Panc1 (cell line): ENCODE data around the gene SMCO1. TPM values are rescaled to one million over a fixed set of nuclear protein-coding genes. Genes with fewer than 3 reads are reported as not detected.
"Not testable (repeated sequence)": the region's sequence is repeated elsewhere in the genome, so short reads cannot be mapped to it uniquely, and the experiment has no call there.

ENCODE experiments used
- ATAC-seq: fragments of 200-7000 bp; cut with Tn5 transposase; 2 replicates; pipeline ENCODE4 v1.9.1; 2020; ENCODE audit warnings: mild to moderate bottlenecking, moderate library complexity
- BruUV-seq: library from RNA; stranded (reverse); fragments of 400-500 nt; replicated peaks from 2 replicates; lab custom pipeline; 2021; lab: Mats Ljungman, UMichigan
- CTCF ChIA-PET: fragments of 300-600 bp; sonication (Branson Sonifier 250); formaldehyde crosslinking; loops from one replicate; lab custom pipeline; 2022; ENCODE audit warnings: antibody characterized with exemption; lab: Charles Lee
- POLR2A ChIA-PET: fragments of 300-600 bp; sonication (Branson Sonifier 250); formaldehyde crosslinking; loops from one replicate; lab custom pipeline; 2022; ENCODE audit warnings: antibody characterized with exemption; lab: Charles Lee
- DNase-seq: peaks from one replicate; pipeline ENCODE4 v3.0.0-alpha.2; 2010; ENCODE audit warnings: low read depth, low spot score
- H3K27ac ChIP-seq: 2 replicates; pipeline ENCODE4 v1.5.1; 2011; ENCODE audit warnings: mild to moderate bottlenecking, low read length, inconsistent platforms
- H3K27me3 ChIP-seq: fragments of 200-500 bp; sonication (Bioruptor generic); 2 replicates; pipeline ENCODE4 v1.6.0; 2014; ENCODE audit warnings: low read length, inconsistent platforms; ENCODE audit not compliant: control insufficient read depth, insufficient read depth
- H3K36me3 ChIP-seq: fragments of 200-500 bp; sonication (Bioruptor generic); 2 replicates; pipeline ENCODE4 v1.5.1; 2014; ENCODE audit warnings: inconsistent platforms, mild to moderate bottlenecking, low read length, moderate library complexity; ENCODE audit not compliant: control insufficient read depth, insufficient read depth
- H3K4me1 ChIP-seq: 2 replicates; pipeline ENCODE4 v1.5.1; 2011; ENCODE audit warnings: inconsistent platforms, mild to moderate bottlenecking, low read length, moderate library complexity; ENCODE audit not compliant: control insufficient read depth, insufficient read depth
- H3K4me3 ChIP-seq, 2 experiments: 2 replicates each; pipeline ENCODE4 v1.5.1; 2011 to 2012; ENCODE audit warnings: low read depth in 2 of 2, low read length in 2 of 2, mild to moderate bottlenecking in 2 of 2, inconsistent platforms in 1 of 2, moderate library complexity in 1 of 2
- H3K9me3 ChIP-seq: fragments of 200-500 bp; sonication (Bioruptor generic); 2 replicates; pipeline ENCODE4 v1.5.1; 2014; ENCODE audit warnings: low read depth, mild to moderate bottlenecking, inconsistent platforms, low read length, moderate library complexity; ENCODE audit not compliant: control insufficient read depth, insufficient read depth
- CTCF ChIP-seq: fragments of 450-650 bp; IDR thresholded peaks from 2 replicates; pipeline ENCODE4 v1.5.1; 2017; ENCODE audit warnings: mild to moderate bottlenecking
- POLR2AphosphoS5 ChIP-seq: IDR thresholded peaks from 2 replicates; pipeline ENCODE4 v1.6.1; 2012; ENCODE audit warnings: mild to moderate bottlenecking, low read depth, low read length, moderate library complexity
- REST ChIP-seq, 2 experiments: IDR thresholded peaks; 2 replicates each; pipeline ENCODE4 v1.6.1; 2011 to 2012; ENCODE audit warnings: low read depth in 2 of 2, control low read depth in 1 of 2, low read length in 1 of 2, mild to moderate bottlenecking in 1 of 2, moderate library complexity in 1 of 2; ENCODE audit not compliant: insufficient read depth in 1 of 2
- SIN3A ChIP-seq: IDR thresholded peaks from 2 replicates; pipeline ENCODE4 v1.6.1; 2012; ENCODE audit warnings: low read depth, mild to moderate bottlenecking, low read length, moderate library complexity, borderline replicate concordance; ENCODE audit not compliant: insufficient read depth
- TCF7L2 ChIP-seq: IDR thresholded peaks from 2 replicates; pipeline ENCODE4 v1.6.1; 2011; ENCODE audit warnings: mild to moderate bottlenecking, low read depth, low read length, inconsistent platforms
- in situ Hi-C: cut with HindIII; loops from 2 replicates; pipeline ENCODE4 v1.10.0; 2016; ENCODE audit warnings: low sequenced_read_pairs, low pct_unique_long_range_greater_than_20kb
- intact Hi-C: fragments of 100-400 bp; cut with micrococcal nuclease; formaldehyde crosslinking; loops from one replicate; pipeline ENCODE4 v1.10.0; 2022; ENCODE audit not compliant: unreplicated experiment
- total RNA-seq: library from RNA; stranded (reverse); gene quantifications from one replicate; pipeline ENCODE4 v1.2.1, GENCODE V29; 2021; ENCODE audit not compliant: unreplicated experiment

Gene SMCO1
- total RNA-seq, 1 experiment from 2014 or later = not detected

GRCh38 chr3:196458063-196458462, 57.1 kb downstream of the SMCO1 start:
- ATAC-seq (no peak), DNase-seq (no peak)
- BruUV-seq = no TSS peak
- TF ChIP-seq SIN3A = no peak
- TF ChIP-seq CTCF = no peak
- no peak for TF ChIP-seq POLR2AphosphoS5
- no peak for TF ChIP-seq TCF7L2
- TF ChIP-seq REST (IDR thresholded peaks at IDR 0.05; ENCODE audit: insufficient read depth in 1 of 2, low read depth in 2 of 2, low read length in 1 of 2) = no peak
- Histone ChIP-seq H3K9me3 (no peaks in the 10 kb centered on the region), H3K27ac (no peak overlapping the region), H3K36me3 (no peaks in the 10 kb centered on the region), H3K4me1 (no peaks in the 10 kb centered on the region), H3K27me3 (no peaks in the 10 kb centered on the region), H3K4me3 (no peak overlapping the region)
- POLR2A ChIA-PET = interaction anchor here (0.7 kb wide), 1 partner anchor 250 kb away, joined by 12 read pairs; no protein-coding TSS in a partner anchor
- in situ Hi-C loops (no loop called here), intact Hi-C loops (no loop called here)
- CTCF ChIA-PET = interaction anchor here (0.7 kb wide), 1 partner anchor 60 kb away, joined by 3 read pairs; no protein-coding TSS in a partner anchor

GRCh38 chr3:196457470-196457869, 57.7 kb downstream of the SMCO1 start:
- H3K9me3 ChIP-seq, intact Hi-C loops, in situ Hi-C loops, DNase-seq, H3K36me3 ChIP-seq, H3K27ac ChIP-seq, H3K27me3 ChIP-seq, ATAC-seq, H3K4me1 ChIP-seq, BruUV-seq, H3K4me3 ChIP-seq: not testable (repeated sequence)
- ChIA-PET POLR2A (interaction anchor here (0.7 kb wide), 1 partner anchor 251 kb away, joined by 12 read pairs; no protein-coding TSS in a partner anchor), CTCF (interaction anchor here (0.7 kb wide), 1 partner anchor 59 kb away, joined by 3 read pairs; no protein-coding TSS in a partner anchor)

Other genes starting within 250 kb of the SMCO1 start
- gene PCYT1A, start 227.6 kb downstream of the SMCO1 start, total RNA-seq = 96.8 TPM
- gene DYNLT2B, start 197.1 kb downstream of the SMCO1 start, total RNA-seq = 41.4 TPM
- not detected for gene TM4SF19, start 177.0 kb downstream of the SMCO1 start, total RNA-seq
- 61.7 TPM for gene UBXN7, start 82.9 kb downstream of the SMCO1 start, total RNA-seq
- gene RNF168, start 11.6 kb downstream of the SMCO1 start, total RNA-seq = 21.3 TPM
- 18.6 TPM for gene WDR53, start 53.2 kb upstream of the SMCO1 start, total RNA-seq
- gene FBXO45, start 53.3 kb upstream of the SMCO1 start, total RNA-seq = 21.6 TPM
- 8.8 TPM for gene NRROS, start 124.3 kb upstream of the SMCO1 start, total RNA-seq
- 7.1 TPM for gene CEP19, start 196.9 kb upstream of the SMCO1 start, total RNA-seq
- gene PIGX, start 197.0 kb upstream of the SMCO1 start, total RNA-seq = 85.7 TPM
- gene PAK2, start 224.5 kb upstream of the SMCO1 start, total RNA-seq = 185 TPM